Inflammatory macrophage treated with lipopolysaccharide for 4 hours (primary cell): ENCODE results near the gene LUC7L3.
"Not testable (repeated sequence)": the region's sequence is repeated elsewhere in the genome, so short reads cannot be mapped to it uniquely, and the experiment has no call there.

Experiments used
- DNase-seq: peaks from one replicate; pipeline ENCODE4 v3.0.0-alpha.2; 2020

The LUC7L3 gene

GRCh38 chr17:50686494-50687199 lies 32.8 kb upstream of the LUC7L3 start:
- no peak for DNase-seq

GRCh38 chr17:50687200-50688066 lies 32.0 kb upstream of the LUC7L3 start:
- no peak for DNase-seq

GRCh38 chr17:50688245-50688644 lies 31.2 kb upstream of the LUC7L3 start:
- no peak for DNase-seq

GRCh38 chr17:50689251-50689650 lies 30.2 kb upstream of the LUC7L3 start:
- DNase-seq = no peak

GRCh38 chr17:50689956-50690886 lies 29.2 kb upstream of the LUC7L3 start:
- no peak for DNase-seq

GRCh38 chr17:50690887-50691549 lies 28.4 kb upstream of the LUC7L3 start:
- DNase-seq = no peak

- DNase-seq = no peak
These were observed 27.6 kb upstream of the LUC7L3 start for GRCh38 chr17:50691550-50692447.

GRCh38 chr17:50692448-50693035 lies 26.9 kb upstream of the LUC7L3 start:
- DNase-seq = no peak

GRCh38 chr17:50693036-50693682 lies 26.2 kb upstream of the LUC7L3 start:
- no peak for DNase-seq

GRCh38 chr17:50696365-50696879 lies 23.0 kb upstream of the LUC7L3 start:
- DNase-seq = no peak

GRCh38 chr17:50697062-50697461 lies 22.3 kb upstream of the LUC7L3 start:
- DNase-seq = no peak

- DNase-seq = no peak
These were observed 21.6 kb upstream of the LUC7L3 start for GRCh38 chr17:50697663-50698272.

- no peak for DNase-seq
These were observed 20.0 kb upstream of the LUC7L3 start for GRCh38 chr17:50699410-50699809.

GRCh38 chr17:50703162-50703561 lies 16.2 kb upstream of the LUC7L3 start:
- DNase-seq = no peak

- peak; percentile 93 for DNase-seq
These were observed 11.9 kb upstream of the LUC7L3 start, which contains the start of gene ANKRD40 for GRCh38 chr17:50707289-50708049. Gene ANKRD40, minus strand, starts transcription at chr17:50707914. Its CDS starts 260 bp downstream, at chr17:50707654.

GRCh38 chr17:50708050-50709000 lies 11.1 kb upstream of the LUC7L3 start:
- peak; percentile 25 for DNase-seq

GRCh38 chr17:50709053-50709452 lies 10.3 kb upstream of the LUC7L3 start:
- not testable (repeated sequence) for DNase-seq

- no peak for DNase-seq
These were observed 9.4 kb upstream of the LUC7L3 start for GRCh38 chr17:50710025-50710424.
